Measurements from ENCODE around the gene AJAP1.

Gene AJAP1

GRCh38 chr1:4622821-4623220 is 31.6 kb upstream of the AJAP1 start:
- H3K4me3 ChIP-seq (replicated peaks in 1 of 2; ENCODE audit: low read depth in 2 of 2, low read length in 2 of 2): no peak overlapping the region
- no peak for DNase-seq (ENCODE audit: low read depth in 2 of 2)
- TF ChIP-seq, protein P1, sequence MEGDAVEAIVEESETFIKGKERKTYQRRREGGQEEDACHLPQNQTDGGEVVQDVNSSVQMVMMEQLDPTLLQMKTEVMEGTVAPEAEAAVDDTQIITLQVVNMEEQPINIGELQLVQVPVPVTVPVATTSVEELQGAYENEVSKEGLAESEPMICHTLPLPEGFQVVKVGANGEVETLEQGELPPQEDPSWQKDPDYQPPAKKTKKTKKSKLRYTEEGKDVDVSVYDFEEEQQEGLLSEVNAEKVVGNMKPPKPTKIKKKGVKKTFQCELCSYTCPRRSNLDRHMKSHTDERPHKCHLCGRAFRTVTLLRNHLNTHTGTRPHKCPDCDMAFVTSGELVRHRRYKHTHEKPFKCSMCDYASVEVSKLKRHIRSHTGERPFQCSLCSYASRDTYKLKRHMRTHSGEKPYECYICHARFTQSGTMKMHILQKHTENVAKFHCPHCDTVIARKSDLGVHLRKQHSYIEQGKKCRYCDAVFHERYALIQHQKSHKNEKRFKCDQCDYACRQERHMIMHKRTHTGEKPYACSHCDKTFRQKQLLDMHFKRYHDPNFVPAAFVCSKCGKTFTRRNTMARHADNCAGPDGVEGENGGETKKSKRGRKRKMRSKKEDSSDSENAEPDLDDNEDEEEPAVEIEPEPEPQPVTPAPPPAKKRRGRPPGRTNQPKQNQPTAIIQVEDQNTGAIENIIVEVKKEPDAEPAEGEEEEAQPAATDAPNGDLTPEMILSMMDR (IDR thresholded peaks at IDR 0.05; ENCODE audit: low read depth, low read length): no peak

- no peak overlapping the region for H3K4me3 ChIP-seq (replicated peaks in 1 of 2; ENCODE audit: low read depth in 2 of 2, low read length in 2 of 2)
- no peak for DNase-seq (ENCODE audit: low read depth in 2 of 2)
- TF ChIP-seq, protein P1 (IDR thresholded peaks at IDR 0.05; ENCODE audit: low read depth, low read length): no peak
Measured at GRCh38 chr1:4624141-4624715, 30.2 kb upstream of the AJAP1 start.

DNA sequence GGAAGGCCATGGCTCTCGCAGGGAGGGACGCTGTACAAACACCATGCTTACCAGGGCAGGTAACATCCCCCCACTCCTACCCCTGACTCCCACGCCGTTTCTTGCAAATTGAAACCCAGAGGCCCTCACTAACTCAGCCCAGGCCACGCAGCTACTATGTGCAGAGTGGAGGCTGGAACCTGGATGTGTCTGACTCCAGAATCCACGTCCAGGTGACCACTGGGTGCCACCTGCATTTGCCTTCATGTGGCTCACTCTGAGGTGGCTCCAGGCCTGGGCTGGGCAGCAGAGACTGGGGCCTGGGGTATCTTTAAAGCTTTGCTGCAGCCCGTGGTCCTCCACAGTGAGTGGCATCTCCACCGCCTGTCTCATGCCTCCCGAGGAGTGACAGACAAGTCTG is 29.6 kb upstream of the AJAP1 start:
- TF ChIP-seq, protein P1 (IDR thresholded peaks at IDR 0.05; ENCODE audit: low read depth, low read length): no peak
- no peak for DNase-seq (ENCODE audit: low read depth in 2 of 2)

GRCh38 chr1:4626061-4626460 is 28.3 kb upstream of the AJAP1 start:
- no peak overlapping the region for H3K4me3 ChIP-seq (replicated peaks in 1 of 2; ENCODE audit: low read depth in 2 of 2, low read length in 2 of 2)
- TF ChIP-seq, protein P1 (IDR thresholded peaks at IDR 0.05; ENCODE audit: low read depth, low read length): no peak
- DNase-seq (ENCODE audit: low read depth in 2 of 2): no peak

More for the DNA sequence above, 29.6 kb upstream of the AJAP1 start:
- no peak overlapping the region for H3K4me3 ChIP-seq (replicated peaks in 1 of 2; ENCODE audit: low read depth in 2 of 2, low read length in 2 of 2)

DNA sequence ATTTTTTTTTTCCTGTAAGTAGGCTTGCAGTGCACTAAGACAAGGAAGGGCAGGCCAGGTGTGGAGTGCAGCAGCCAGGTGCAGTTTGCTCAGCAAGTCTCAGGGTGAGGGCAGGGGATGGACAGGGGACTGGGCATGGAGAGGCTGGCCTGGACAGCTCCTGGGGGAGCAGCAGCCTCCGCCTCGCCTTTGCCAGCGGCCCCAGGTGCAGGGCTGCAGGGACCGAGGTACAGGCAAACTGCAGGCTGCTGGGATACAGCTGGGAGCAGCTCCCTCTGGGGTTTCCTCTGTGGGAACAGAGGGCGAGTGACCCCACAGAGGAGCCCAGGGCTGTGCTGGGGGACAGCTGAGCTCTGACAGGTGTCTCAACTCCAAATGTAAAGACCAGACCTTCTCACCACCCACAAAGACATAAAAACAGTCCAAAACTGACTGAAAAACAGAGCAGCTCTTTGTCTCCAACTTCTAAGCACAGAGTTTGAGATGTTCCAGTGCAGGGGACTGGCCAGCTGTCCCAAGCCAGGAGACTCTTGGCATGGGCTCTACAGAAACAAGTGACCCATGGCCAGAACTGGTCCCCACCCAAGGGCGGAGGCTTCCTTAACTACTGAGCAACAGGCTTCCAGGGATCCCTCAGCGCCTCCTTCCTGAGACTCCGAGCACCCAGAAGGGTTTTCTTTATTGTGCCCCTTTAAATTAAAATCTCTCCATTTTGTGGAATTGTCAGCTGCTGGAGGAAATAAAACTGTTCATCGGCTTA is 27.7 kb upstream of the AJAP1 start:
- H3K4me3 ChIP-seq (replicated peaks in 1 of 2; ENCODE audit: low read depth in 2 of 2, low read length in 2 of 2): no peak overlapping the region
- no peak for DNase-seq (ENCODE audit: low read depth in 2 of 2)
- TF ChIP-seq, protein P1 (IDR thresholded peaks at IDR 0.05; ENCODE audit: low read depth, low read length): no peak

GRCh38 chr1:4627353-4627752 is 27.1 kb upstream of the AJAP1 start:
- H3K4me3 ChIP-seq (replicated peaks in 1 of 2; ENCODE audit: low read depth in 2 of 2, low read length in 2 of 2): no peak overlapping the region
- DNase-seq (ENCODE audit: low read depth in 2 of 2): no peak
- TF ChIP-seq, protein P1 (IDR thresholded peaks at IDR 0.05; ENCODE audit: low read depth, low read length): no peak

All from cardiac fibroblast (primary cell).